Hematopoietic multipotent progenitor cell treated with erythropoietin and hydrocortisone succinate and interleukin-3 and kit ligand, for 15 days (in vitro differentiated cells): ENCODE results near the gene SUMO3.

Experiments
- DNase-seq: peaks from one replicate; pipeline ENCODE4 v3.0.0-alpha.2; 2015; ENCODE audit warnings: low spot score

The SUMO3 gene

GRCh38 chr21:44801468-44802395, 16.1 kb downstream of the SUMO3 start, which contains the start of gene UBE2G2:
Gene UBE2G2 (minus strand): TSS chr21:44801820. CDS start chr21:44801748, 72 bp downstream.
- peak; percentile 83 for DNase-seq

GRCh38 chr21:44800971-44801467, 16.8 kb downstream of the SUMO3 start:
- DNase-seq: peak; percentile 59

GRCh38 chr21:44800103-44800502, 17.8 kb downstream of the SUMO3 start:
- peak; percentile 50 for DNase-seq

- DNase-seq: no peak
Measured at GRCh38 chr21:44799646-44800045, 18.2 kb downstream of the SUMO3 start.

- DNase-seq: no peak
Measured at GRCh38 chr21:44797775-44798174, 20.1 kb downstream of the SUMO3 start.

GRCh38 chr21:44795342-44795741, 22.5 kb downstream of the SUMO3 start:
- no peak for DNase-seq

- no peak for DNase-seq
Measured at GRCh38 chr21:44793592-44794374, 24.1 kb downstream of the SUMO3 start.

- peak; percentile 81 for DNase-seq
Measured at GRCh38 chr21:44792702-44793591, 24.9 kb downstream of the SUMO3 start.

GRCh38 chr21:44791993-44792392, 25.9 kb downstream of the SUMO3 start:
- no peak for DNase-seq

- no peak for DNase-seq
Measured at GRCh38 chr21:44791246-44791645, 26.6 kb downstream of the SUMO3 start.

GRCh38 chr21:44790368-44790767, 27.5 kb downstream of the SUMO3 start:
- no peak for DNase-seq

GRCh38 chr21:44789880-44790279, 28.0 kb downstream of the SUMO3 start:
- DNase-seq: no peak

- no peak for DNase-seq
Measured at GRCh38 chr21:44785620-44786335, 32.1 kb downstream of the SUMO3 start.

- DNase-seq: no peak
Measured at GRCh38 chr21:44784810-44785209, 33.1 kb downstream of the SUMO3 start.

- DNase-seq: no peak
Measured at GRCh38 chr21:44783020-44783696, 34.7 kb downstream of the SUMO3 start.

GRCh38 chr21:44780767-44781459, 36.9 kb downstream of the SUMO3 start:
- DNase-seq: no peak

GRCh38 chr21:44780137-44780502, 37.7 kb downstream of the SUMO3 start:
- no peak for DNase-seq

GRCh38 chr21:44779417-44780136, 38.3 kb downstream of the SUMO3 start:
- no peak for DNase-seq

GRCh38 chr21:44778983-44779382, 38.9 kb downstream of the SUMO3 start:
- no peak for DNase-seq
